Sigmoid colon (tissue), 4 donors: ENCODE results near the gene PLOD3.

Experiments
- EP300 ChIP-seq, 4 donors: sonication (generic); formaldehyde crosslinking; IDR thresholded peaks; one replicate each; pipeline ENCODE4 v1.6.1; 2017; ENCODE audit warnings: antibody characterized with exemption in 4 of 4
- POLR2A ChIP-seq, 2 donors: fragments of 450-650 bp; IDR thresholded peaks; one replicate each; pipeline ENCODE4 v1.6.1; 2016; ENCODE audit warnings: antibody characterized with exemption in 2 of 2, mild to moderate bottlenecking in 2 of 2, moderate library complexity in 2 of 2
- POLR2AphosphoS5 ChIP-seq, 4 donors: sonication (generic); formaldehyde crosslinking; IDR thresholded peaks; one replicate each; pipeline ENCODE4 v1.6.1; 2017; ENCODE audit warnings: antibody characterized with exemption in 4 of 4
- TF ChIP-seq, protein P1 (sequence below), 4 experiments: fragments of 450-650 bp in 3 of 4; fragments of 200-600 bp in 1 of 4; IDR thresholded peaks; one replicate each; pipeline ENCODE4 v1.5.1; 2016 to 2019; ENCODE audit warnings: antibody characterized with exemption in 4 of 4, mild to moderate bottlenecking in 3 of 4, moderate library complexity in 2 of 4

DNA sequence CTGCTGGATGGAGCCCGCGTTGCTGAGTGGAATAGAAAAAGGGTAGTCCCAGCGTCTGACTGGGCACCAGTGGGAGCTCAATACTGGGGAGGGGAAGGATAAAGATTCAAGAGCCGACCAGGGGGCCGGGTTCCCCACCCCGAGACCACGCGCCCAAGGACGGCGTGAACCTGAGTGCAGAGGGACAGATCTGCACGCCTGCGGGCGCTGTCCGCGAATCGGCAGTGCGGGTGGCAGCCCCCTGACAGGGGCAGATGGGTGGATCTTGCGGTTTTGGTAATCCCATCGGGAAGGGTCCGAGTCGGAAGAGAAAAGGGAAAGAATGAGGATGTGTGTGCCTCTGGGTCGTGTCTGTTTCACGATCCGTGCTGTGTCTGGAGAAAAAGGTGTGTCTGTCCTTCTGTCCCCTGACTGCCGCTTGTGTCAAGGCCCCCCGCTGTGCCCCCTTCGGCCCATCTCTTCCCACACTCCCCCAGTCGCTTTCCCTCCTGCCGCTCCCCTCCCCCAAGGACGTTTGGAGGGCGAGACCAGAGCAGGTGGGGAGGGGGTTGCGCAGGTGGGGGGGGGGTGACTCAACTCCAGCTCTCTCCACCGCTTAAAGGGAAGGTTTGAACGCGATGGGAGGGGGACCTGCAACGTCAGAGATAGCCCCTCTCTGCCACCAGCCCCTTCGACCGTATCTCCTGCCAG is 51.3 kb downstream of the PLOD3 start:
- TF ChIP-seq, protein P1, sequence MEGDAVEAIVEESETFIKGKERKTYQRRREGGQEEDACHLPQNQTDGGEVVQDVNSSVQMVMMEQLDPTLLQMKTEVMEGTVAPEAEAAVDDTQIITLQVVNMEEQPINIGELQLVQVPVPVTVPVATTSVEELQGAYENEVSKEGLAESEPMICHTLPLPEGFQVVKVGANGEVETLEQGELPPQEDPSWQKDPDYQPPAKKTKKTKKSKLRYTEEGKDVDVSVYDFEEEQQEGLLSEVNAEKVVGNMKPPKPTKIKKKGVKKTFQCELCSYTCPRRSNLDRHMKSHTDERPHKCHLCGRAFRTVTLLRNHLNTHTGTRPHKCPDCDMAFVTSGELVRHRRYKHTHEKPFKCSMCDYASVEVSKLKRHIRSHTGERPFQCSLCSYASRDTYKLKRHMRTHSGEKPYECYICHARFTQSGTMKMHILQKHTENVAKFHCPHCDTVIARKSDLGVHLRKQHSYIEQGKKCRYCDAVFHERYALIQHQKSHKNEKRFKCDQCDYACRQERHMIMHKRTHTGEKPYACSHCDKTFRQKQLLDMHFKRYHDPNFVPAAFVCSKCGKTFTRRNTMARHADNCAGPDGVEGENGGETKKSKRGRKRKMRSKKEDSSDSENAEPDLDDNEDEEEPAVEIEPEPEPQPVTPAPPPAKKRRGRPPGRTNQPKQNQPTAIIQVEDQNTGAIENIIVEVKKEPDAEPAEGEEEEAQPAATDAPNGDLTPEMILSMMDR (IDR thresholded peaks at IDR 0.05): no peak
- TF ChIP-seq POLR2A (IDR thresholded peaks at IDR 0.05) (no peak), POLR2AphosphoS5 (IDR thresholded peaks at IDR 0.05) (no peak), EP300 (IDR thresholded peaks at IDR 0.05) (no peak)
